Measurements from ENCODE around the gene AP5M1.
"Not testable (repeated sequence)": the region's sequence is repeated elsewhere in the genome, so short reads cannot be mapped to it uniquely, and the experiment has no call there.

AP5M1 gene, protein sequence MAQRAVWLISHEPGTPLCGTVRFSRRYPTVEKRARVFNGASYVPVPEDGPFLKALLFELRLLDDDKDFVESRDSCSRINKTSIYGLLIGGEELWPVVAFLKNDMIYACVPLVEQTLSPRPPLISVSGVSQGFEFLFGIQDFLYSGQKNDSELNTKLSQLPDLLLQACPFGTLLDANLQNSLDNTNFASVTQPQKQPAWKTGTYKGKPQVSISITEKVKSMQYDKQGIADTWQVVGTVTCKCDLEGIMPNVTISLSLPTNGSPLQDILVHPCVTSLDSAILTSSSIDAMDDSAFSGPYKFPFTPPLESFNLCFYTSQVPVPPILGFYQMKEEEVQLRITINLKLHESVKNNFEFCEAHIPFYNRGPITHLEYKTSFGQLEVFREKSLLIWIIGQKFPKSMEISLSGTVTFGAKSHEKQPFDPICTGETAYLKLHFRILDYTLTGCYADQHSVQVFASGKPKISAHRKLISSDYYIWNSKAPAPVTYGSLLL

DNA sequence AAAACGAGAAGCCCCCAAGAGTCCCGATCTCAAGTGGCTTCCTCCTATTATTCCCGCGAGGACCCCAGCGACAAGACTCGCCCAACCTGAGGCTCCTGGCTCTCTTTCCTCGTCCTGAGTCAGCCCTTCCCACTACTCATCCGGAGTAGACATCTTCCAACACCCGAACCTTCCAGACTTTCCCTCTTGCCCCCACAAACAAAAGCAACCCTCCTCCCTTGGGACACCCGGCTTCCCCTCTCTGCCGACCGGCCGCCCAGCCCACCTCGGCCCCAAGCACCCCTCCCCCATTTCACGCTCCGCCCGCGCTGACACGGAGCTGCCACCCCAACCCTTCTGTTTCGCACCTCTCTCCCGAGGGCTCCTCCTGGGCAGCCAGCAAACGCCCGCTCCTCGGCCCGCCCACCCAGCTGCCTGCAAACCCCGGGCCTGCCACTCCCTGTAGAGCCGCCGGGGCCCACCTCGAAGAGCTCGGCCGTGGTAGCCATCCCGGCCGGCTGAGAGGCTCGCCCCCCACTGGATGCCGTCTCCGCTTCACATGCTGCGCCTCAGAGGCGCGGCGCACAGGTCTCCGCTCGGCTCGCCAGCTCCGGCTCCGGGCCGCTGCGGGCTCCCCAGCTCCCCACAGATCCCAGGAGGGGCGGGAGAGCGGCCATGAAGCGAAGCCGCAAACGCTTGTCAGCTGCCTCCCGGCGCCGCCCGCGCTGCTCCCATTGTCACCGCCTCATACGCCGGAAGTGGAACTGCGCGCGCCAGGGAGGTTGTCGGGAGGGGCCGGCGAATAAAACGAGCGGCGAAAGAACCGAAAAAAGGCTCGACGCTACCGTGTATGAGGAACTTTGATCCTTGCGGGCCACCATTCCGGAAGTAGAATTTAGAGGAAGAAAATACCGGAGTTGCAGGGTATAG lies at the start of gene AP5M1, which contains the start of gene EXOC5:
TSS of gene AP5M1 (plus strand) at position 811 of the 909 bp plus-strand sequence. CDS start 344 bp downstream, outside the sequence.
TSS of gene EXOC5 (minus strand) at position 745 of the 909 bp plus-strand sequence. CDS start at position 488, 257 bp downstream.
- DNase-seq: peak; percentile 85

DNA sequence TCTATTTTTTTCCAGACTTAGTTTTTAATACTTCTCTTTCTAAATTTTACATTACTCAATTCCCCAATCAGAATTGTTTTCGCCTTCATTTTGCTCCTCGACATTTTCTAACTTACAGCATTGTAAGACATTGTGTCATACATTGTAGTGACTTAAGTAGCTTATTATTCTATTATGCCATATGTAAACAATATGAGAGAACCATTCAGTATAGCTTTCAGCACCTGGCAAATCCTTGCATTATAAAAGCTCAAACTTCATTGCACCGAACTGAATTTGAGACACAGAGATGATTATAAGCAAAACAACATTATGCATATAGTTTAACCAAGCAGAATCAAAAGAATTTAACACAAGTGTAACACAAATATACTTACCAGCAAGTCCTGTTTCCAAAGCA lies 46.8 kb upstream of the AP5M1 start:
- DNase-seq: no peak

DNA sequence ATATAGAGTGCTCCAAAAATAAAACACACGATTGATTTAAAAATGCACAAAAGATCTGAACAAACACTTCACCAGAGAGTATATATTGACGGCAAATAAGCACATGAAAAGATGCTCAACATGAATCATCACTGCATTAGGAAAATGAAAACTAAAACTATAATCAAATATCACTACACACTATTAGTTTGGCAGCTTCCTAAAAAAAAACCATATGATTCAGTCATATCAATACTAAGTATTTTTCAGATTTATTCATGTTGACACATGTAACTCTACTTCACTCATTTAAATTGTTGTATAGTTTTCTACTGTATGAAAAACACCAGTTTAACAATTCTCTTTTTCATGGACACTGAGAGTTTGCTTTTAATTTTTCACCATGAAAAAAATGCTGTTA lies 41.7 kb upstream of the AP5M1 start:
- no peak for DNase-seq

DNA sequence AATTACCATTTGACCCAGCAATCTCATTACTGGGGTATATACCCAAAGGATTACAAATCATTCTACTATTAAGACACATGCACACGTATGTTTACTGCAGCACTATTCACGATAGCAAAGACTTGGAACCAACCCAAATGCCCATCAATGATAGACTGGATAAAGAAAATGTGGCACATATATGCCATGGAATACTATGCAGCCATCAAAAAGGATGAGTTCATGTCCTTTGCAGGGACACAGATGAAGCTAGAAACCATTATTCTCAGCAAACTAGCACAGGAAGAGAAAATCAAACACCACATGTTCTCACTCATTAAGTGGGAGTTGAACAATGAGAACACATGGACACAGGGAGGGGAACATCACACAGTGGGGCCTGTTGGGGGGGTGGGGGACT lies 40.5 kb upstream of the AP5M1 start:
- not testable (repeated sequence) for DNase-seq

DNA sequence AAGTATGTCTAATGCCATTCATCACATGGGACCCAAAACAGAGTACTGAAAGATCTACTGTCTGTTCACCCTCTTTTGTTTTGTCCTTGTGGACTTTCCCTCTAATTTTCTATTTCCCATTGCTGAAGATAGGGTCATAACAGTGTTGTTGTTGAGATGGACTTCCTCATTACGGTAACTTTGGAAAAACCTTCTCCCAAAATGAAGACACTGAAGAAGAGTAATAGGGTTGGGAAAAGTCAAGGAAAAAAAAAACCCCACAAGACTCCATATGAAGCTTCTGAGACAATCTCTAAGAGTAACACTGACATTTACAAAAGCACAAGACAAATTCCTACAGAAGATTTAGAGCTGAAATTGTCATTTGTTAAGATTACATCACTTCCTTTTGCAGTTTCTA lies 36.8 kb upstream of the AP5M1 start:
- DNase-seq: no peak

DNA sequence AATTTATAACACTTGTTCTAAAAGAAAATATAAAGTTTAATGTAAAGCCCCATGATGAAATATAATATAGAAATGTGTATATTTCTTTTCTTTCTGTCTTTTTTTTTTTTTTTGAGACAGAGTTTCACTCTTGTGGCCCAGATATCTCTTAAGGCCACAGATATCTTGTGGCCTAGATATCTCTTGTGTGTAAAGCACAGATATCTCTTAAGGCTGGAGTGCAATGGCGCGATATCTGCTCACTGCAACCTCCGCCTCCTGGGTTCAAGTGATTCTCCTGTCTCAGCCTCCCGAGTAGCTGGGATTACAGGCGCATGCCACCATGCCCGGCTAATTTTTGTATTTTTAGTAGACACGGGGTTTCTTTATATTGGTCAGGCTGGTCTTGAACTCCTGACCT lies 28.7 kb upstream of the AP5M1 start:
- not testable (repeated sequence) for DNase-seq

DNA sequence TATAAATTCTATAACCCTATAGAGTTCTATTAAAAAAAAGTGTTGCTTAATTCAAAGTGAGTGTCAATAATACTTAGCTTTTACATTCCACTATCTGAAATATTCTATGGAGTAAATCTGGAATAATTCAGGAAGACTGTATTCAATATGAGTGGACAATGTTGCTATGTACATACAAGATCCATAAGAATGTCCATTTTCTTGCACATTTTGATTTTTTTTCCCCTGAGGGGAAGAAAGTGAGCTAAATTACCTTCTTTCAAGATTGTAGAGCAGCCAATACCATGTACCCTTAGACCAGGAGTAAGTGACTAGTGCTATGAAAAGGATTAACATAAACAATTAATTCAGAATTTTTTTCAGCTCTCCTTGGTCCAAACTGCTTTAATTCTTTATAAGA lies 25.5 kb upstream of the AP5M1 start:
- no peak for DNase-seq

DNA sequence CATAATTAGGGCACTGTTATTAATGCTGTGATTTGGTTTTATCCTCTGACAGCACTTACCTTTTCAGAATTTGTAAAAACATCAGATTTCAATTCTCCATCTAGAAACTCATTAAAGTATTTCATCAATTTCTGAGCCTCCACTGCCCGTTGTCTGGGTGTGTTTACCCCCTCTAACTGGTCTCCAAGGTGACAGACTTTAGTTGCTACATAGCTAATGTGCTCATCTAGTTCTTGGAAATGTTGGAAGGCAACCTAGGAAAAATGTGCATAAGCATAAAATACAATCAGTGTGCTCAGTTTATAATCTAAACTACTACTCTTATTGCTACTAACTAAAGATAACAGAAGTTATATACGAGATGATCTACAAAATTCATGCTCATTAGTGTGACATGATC lies 24.7 kb upstream of the AP5M1 start:
- no peak for DNase-seq

DNA sequence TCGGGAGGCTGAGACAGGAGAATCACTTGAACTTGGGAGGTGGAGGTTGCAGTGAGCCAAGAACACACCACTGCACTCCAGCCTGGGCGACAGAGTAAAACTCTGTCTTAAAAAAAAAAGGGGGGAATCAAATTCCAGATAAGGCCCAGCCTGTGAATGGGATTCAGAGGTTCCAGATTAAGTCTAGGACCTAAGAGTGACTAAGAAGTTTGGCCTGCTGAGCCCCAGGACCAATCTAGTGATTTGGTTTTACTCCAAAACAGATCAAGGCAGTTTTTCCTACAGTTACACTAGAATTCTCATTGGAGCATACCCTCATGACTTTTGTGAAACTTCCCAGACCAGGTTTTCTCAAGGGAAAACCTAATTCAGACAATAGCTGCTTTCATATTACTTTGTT lies 22.8 kb upstream of the AP5M1 start:
- no peak for DNase-seq

DNA sequence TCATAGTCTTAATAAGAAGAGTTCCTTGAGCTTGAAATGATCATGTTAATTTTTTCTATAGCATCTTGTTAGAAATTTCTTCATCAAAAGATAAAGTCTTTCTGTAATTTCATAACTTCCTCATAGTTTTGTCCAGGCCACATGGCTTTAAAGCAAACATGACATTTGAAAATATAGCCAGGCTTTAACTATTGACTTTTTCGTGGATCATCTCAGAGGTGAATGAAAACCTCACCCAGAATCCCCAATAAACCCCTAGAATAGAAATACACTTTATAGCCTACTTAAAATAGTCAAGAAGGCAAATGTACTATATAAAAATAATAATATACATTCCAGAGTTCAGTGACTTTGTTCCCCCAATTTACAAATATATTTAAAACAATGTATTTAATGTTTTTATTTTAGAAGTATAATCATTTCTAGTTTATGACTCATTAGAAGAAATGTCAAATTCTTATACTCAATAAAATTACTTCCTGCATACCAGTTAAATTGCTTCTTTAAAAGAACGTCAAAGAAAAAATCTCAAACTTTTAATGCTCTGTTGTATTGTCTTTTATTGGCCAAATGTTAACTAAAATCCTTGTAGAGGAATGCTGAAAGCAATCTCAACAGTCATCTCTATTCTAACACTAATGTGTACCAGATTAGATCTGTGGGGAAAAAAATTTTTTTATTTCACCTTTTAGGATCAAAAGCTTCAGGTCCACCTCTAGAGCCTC lies 21.7 kb upstream of the AP5M1 start:
- peak; percentile 23 for DNase-seq

DNA sequence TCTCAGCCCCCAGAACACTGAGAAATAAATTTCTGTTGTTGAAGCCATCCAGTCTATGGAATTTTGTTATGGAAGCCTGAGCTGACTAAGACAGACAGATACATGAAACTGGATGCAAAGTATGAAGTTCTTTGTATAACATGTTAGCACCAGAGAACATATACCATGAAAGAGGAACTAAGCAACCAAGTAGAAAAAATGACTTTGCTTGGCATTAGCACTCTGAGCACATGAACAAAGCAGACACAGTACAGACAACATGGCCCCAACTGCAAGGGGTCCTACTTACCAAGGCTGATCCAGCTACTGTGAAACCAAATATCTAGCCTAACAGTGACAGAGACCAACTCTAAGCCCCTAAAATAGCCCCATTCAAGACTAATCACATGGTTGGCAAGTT lies 13.9 kb upstream of the AP5M1 start:
- no peak for DNase-seq

DNA sequence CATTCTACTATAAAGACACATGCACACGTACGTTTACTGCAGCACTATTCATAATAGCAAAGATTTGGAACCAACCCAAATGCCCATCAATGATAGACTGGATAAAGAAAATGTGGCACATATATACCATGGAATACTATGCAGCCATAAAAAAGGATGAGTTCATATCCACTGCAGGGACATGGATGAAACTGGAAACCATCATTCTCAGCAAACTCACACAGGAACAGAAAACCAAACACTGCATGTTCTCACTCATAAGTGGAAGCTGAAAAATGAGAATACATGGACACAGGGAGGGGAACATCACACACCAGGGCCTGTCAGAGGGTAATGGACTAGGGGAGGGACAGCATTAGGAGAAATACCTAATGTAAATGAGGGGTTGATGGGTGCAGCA lies 10.6 kb upstream of the AP5M1 start:
- DNase-seq: not testable (repeated sequence)

DNA sequence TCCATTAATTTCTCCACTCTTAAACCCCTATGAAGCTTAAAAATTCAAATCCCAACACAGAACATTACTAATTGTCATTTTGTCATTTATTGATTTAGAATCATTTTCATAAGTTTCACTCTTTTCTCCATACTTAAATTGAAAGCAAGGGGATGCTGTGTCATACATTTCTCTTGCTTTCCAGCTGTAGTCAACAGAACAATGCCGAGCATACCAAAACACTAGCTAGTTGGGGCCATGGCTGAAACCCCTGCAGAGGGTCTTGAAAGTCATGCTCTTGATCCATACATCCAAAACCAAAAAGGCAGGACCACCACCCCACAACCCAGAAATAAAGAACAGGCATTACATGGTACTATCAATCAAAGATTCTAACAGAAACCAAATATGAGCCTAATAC lies 9.1 kb upstream of the AP5M1 start:
- DNase-seq: no peak

DNA sequence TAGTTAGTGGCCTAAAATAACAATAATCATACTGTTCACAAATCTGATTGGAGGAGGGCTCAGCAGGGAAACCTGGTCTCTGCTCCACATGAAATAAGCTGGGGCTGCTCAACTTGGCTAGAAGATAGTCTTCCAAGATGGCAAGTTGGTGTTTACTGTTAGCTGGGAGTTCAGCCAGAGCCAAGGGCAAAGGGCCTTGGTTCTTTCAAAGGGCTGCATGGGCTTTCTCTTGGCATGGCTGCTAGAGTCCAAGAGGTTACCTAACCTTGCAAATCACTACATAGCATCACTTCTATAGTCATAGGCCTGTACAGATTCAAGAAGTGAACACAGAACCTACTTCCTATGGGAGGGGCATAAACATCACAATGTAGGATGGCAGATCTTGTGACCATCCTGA lies 7.2 kb upstream of the AP5M1 start:
- no peak for DNase-seq

DNA sequence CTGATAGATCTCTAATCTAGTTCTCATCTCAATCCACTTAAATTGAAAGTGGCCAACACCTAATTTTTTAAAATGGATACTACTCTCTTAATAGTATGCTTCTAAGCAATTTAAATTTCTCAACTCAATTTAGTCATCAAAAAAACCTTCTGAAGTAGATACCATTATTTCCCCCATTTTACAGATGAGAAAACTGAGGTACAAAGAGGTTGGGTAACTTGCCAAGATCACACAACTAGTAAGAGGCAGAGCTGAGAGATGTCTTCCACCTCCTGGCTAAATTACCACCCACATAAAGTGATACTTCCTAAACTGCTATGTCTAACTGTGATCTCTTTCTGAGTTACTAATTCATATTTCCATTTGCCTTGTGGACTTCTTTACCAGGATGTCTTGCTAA lies 6.7 kb upstream of the AP5M1 start:
- DNase-seq: no peak

DNA sequence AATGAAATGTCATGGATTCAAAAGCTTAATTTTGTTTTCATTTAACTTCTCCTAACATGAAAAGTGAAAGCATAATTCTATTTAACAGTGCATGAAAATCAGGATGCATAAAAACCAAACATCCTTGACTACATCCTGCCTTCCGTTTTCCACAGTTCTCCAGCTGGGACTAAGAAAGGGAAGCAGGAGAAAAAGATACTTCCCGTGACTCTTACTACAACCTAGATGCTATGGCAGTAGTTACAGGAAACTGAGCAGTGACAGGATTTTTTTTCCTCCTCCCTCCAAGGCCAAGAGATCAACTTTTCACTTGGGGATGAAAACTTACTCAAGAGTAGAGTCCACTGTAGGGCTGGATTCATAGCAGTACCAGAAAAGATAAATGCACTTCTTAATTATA lies 2.7 kb upstream of the AP5M1 start:
- DNase-seq: no peak

DNA sequence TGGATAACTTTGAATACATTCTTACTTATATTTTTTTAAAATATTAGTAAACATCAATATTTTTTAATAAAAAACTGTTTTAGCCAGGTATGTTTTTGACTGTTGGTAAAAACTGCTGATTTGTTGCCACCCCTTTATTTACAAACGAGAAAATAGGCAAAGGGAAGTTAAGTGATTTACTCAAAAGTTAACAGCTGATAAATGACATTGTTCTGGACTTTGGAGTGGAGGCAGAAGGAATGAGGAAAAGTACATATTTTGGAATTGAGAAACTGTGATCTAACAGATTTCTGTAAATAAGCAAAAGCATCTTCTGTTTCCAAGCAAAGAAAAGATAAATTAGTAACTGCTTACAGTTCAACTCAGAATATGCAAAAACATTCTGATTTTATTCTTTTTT lies 4.5 kb downstream of the AP5M1 start:
- DNase-seq: no peak

DNA sequence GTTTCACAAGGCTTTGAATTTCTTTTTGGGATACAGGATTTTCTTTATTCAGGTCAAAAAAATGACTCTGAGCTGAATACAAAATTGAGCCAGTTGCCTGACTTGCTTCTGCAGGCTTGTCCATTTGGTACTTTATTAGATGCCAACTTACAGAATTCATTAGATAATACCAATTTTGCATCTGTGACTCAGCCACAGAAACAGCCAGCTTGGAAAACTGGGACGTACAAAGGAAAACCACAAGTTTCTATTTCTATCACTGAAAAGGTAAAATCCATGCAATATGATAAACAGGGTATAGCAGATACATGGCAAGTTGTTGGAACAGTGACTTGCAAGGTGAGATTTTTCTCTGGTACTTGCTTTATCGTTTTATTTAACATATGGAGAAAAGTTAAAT lies 5.8 kb downstream of the AP5M1 start:
- DNase-seq: no peak

DNA sequence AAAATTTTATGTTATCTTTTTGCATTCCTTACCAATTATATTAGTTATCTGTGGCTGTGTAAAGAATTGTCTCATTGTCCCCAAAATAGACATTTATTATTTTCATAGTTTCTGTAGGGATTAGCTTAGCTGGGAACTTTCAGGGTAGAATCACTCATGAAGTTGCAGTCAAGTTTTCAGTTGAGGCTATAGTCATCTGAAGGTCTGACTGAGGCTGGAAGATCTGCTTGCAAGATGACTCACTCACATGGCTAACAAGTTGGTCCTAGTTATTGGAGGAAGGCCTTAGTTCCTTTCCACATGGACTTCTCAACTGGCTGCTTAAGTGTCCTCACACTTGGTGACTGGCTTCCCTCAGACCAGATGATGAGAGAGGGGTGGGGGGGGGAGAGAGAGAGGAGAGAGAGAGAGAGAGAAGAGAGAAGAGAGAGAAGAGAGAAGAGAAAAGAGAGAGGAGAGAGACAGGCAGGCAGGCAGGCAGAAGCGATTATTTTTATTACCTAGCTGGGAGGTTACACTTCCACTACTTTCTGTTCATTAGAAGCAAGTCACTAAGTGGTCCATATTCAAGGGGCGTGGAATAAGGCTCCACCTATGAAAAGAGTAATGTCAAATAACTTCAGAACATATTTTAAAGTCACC lies 6.4 kb downstream of the AP5M1 start:
- DNase-seq: no peak

DNA sequence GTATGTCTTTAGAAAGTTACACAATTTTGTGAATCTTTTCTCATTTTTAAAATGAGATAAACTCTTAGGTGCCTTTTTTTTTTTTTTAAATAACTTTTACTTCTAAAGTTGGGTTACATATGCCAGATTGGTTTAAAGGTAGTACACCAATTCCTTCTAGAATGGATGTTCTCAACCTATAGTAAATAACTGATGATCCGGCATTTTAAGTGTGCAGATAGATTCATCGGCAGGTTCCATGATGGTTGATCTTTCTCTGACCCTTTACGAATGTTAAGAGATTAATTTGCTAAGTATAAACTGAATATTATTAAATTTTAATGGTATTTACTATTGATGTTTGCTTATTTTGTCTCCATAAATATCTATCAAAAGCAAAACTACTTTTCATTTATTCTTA lies 8.3 kb downstream of the AP5M1 start:
- no peak for DNase-seq

DNA sequence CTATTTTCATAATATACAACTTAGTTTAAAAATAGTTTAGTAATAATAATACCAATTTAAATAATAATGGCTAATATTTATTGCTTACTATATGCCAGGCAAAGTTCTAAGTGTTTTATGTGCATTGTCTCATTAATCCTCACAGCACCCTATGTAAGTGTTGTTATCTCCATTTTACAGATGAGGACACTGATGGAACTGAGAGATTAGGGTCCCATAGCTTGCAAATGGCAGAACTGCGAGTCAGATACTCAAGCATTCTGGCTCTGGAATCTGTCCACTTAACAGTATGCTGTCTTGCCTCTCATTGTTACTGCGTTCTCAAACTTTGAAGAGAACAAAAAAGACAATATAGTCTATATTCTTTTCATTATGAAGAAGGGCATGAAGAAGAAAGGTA lies 19.0 kb downstream of the AP5M1 start:
- DNase-seq: no peak

DNA sequence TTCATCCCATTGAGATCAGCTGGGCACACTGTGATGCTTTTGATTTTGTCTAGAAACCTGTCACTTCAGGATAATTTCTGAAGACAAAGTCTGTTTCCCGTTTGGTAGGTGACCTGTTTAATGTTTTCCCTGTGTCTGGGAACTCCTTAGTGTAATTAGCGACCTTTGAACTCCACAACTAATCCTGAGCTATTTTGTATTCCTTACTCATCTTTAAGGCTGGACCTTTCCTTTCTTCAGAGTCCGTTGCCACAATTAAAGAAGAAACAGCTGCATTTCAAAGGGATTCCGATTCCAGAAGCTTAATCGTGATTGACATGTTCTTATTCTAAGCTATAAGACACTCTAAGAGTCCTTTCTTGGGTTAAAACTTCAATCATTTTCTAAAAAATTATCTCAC lies 22.0 kb downstream of the AP5M1 start:
- DNase-seq: no peak

All from GF-D8 (cell line).